ENCODE data around the gene DOCK10.

The DOCK10 gene

GRCh38 chr2:224775647-224776046, 266.6 kb downstream of the DOCK10 start:
- no peaks in the 10 kb centered on the region for H3K36me3 Mint-ChIP-seq (ENCODE audit: low read depth)
- H3K4me3 Mint-ChIP-seq = no peak overlapping the region
- no peak overlapping the region for H3K27ac Mint-ChIP-seq
- DNase-seq = no peak
- H3K27me3 Mint-ChIP-seq (ENCODE audit: low read depth, poor library complexity) = peaks cover 3% of the 10 kb centered on the region
- TF ChIP-seq CTCF (IDR thresholded peaks at IDR 0.05) = no peak
- no peaks in the 10 kb centered on the region for H3K4me1 Mint-ChIP-seq
- no peaks in the 10 kb centered on the region for H3K9me3 Mint-ChIP-seq

GRCh38 chr2:224774735-224775134, 267.5 kb downstream of the DOCK10 start:
- Mint-ChIP-seq H3K9me3 (no peaks in the 10 kb centered on the region), H3K4me1 (no peaks in the 10 kb centered on the region), H3K4me3 (no peak overlapping the region), H3K27ac (no peak overlapping the region), H3K27me3 (ENCODE audit: low read depth, poor library complexity) (peaks cover 3% of the 10 kb centered on the region), H3K36me3 (ENCODE audit: low read depth) (no peaks in the 10 kb centered on the region)
- DNase-seq = no peak
- no peak for TF ChIP-seq CTCF (IDR thresholded peaks at IDR 0.05)

- Mint-ChIP-seq H3K27me3 (ENCODE audit: low read depth, poor library complexity) (peaks cover 4% of the 10 kb centered on the region), H3K36me3 (ENCODE audit: low read depth) (no peaks in the 10 kb centered on the region), H3K27ac (no peak overlapping the region), H3K9me3 (no peaks in the 10 kb centered on the region), H3K4me3 (no peak overlapping the region), H3K4me1 (no peaks in the 10 kb centered on the region)
- DNase-seq = no peak
- TF ChIP-seq CTCF (IDR thresholded peaks at IDR 0.05) = no peak
Observed at GRCh38 chr2:224772494-224772893, 269.8 kb downstream of the DOCK10 start.

- Mint-ChIP-seq H3K4me1 (no peaks in the 10 kb centered on the region), H3K27me3 (ENCODE audit: low read depth, poor library complexity) (peaks cover 5% of the 10 kb centered on the region), H3K9me3 (peaks cover 3% of the 10 kb centered on the region), H3K36me3 (ENCODE audit: low read depth) (no peaks in the 10 kb centered on the region), H3K4me3 (no peak overlapping the region), H3K27ac (no peak overlapping the region)
- no peak for TF ChIP-seq CTCF (IDR thresholded peaks at IDR 0.05)
- DNase-seq = no peak
Observed at GRCh38 chr2:224769489-224769888, 272.8 kb downstream of the DOCK10 start.

- Mint-ChIP-seq H3K27ac (no peak overlapping the region), H3K4me3 (no peak overlapping the region), H3K36me3 (ENCODE audit: low read depth) (no peaks in the 10 kb centered on the region), H3K4me1 (no peaks in the 10 kb centered on the region), H3K9me3 (peaks cover 12% of the 10 kb centered on the region), H3K27me3 (ENCODE audit: low read depth, poor library complexity) (peaks cover 2% of the 10 kb centered on the region)
- TF ChIP-seq CTCF (IDR thresholded peaks at IDR 0.05) = no peak
- no peak for DNase-seq
Observed at GRCh38 chr2:224764565-224765236, 277.6 kb downstream of the DOCK10 start.

- Mint-ChIP-seq H3K4me3 (no peak overlapping the region), H3K27ac (no peak overlapping the region), H3K27me3 (ENCODE audit: low read depth, poor library complexity) (no peaks in the 10 kb centered on the region), H3K9me3 (peaks cover 46% of the 10 kb centered on the region), H3K36me3 (ENCODE audit: low read depth) (peaks cover 14% of the 10 kb centered on the region), H3K4me1 (no peaks in the 10 kb centered on the region)
- no peak for DNase-seq
- TF ChIP-seq CTCF (IDR thresholded peaks at IDR 0.05) = no peak
Observed at GRCh38 chr2:224757934-224758548, 284.2 kb downstream of the DOCK10 start.

Measured in nephron progenitor cell (in vitro differentiated cells).